Astrocyte of the cerebellum (primary cell): ENCODE measurements around the gene GYPC.

Experiments
- DNase-seq: peaks from one replicate; pipeline ENCODE4 v3.0.0-alpha.2; 2011; ENCODE audit warnings: low read depth
- H3K4me3 ChIP-seq: 2 replicates; pipeline ENCODE4 v1.5.1; 2011; ENCODE audit warnings: mild to moderate bottlenecking, low read depth, low read length, moderate library complexity
- CTCF ChIP-seq: IDR thresholded peaks from 2 replicates; pipeline ENCODE4 v1.5.1; 2012; ENCODE audit warnings: low read length, low read depth, moderate library complexity, mild to moderate bottlenecking; ENCODE audit errors: missing control alignments
- in situ Hi-C: cut with HindIII; loops from 2 replicates; pipeline ENCODE4 v1.10.0; 2017; ENCODE audit warnings: low sequenced_read_pairs

The GYPC gene

GRCh38 chr2:126723281-126723815, 67.4 kb downstream of the GYPC start:
- no peak overlapping the region for H3K4me3 ChIP-seq
- no peak for DNase-seq
- TF ChIP-seq CTCF: no peak
- in situ Hi-C loops: no loop called here

- in situ Hi-C loops: no loop called here
- no peak overlapping the region for H3K4me3 ChIP-seq
- no peak for TF ChIP-seq CTCF
- DNase-seq: no peak
These were observed 69.6 kb downstream of the GYPC start for GRCh38 chr2:126725580-126725979.

- H3K4me3 ChIP-seq: no peak overlapping the region
- no peak for TF ChIP-seq CTCF
- in situ Hi-C loops: no loop called here
These were observed 73.9 kb downstream of the GYPC start for GRCh38 chr2:126729896-126730295.

GRCh38 chr2:126730655-126731054, 74.7 kb downstream of the GYPC start:
- no peak for TF ChIP-seq CTCF
- H3K4me3 ChIP-seq: no peak overlapping the region
- in situ Hi-C loops: no loop called here
- no peak for DNase-seq

More at GRCh38 chr2:126729896-126730295, 73.9 kb downstream of the GYPC start:
- DNase-seq: no peak

- no peak for DNase-seq
- in situ Hi-C loops: no loop called here
- no peak overlapping the region for H3K4me3 ChIP-seq
- TF ChIP-seq CTCF: no peak
These were observed 75.4 kb downstream of the GYPC start for GRCh38 chr2:126731353-126731752.

GRCh38 chr2:126732682-126733245, 76.8 kb downstream of the GYPC start:
- TF ChIP-seq CTCF: no peak
- DNase-seq: no peak
- no peak overlapping the region for H3K4me3 ChIP-seq
- in situ Hi-C loops: no loop called here
